ENCODE measurements around the gene ZHX3. TPM values are rescaled to one million over a fixed set of nuclear protein-coding genes. Genes with fewer than 3 reads are reported as not detected.
A peak's percentile ranks its signal among the peaks of the same experiment; 100 is the strongest.

Gene ZHX3
- total RNA-seq, 1 donor, result 36.6 TPM

DNA sequence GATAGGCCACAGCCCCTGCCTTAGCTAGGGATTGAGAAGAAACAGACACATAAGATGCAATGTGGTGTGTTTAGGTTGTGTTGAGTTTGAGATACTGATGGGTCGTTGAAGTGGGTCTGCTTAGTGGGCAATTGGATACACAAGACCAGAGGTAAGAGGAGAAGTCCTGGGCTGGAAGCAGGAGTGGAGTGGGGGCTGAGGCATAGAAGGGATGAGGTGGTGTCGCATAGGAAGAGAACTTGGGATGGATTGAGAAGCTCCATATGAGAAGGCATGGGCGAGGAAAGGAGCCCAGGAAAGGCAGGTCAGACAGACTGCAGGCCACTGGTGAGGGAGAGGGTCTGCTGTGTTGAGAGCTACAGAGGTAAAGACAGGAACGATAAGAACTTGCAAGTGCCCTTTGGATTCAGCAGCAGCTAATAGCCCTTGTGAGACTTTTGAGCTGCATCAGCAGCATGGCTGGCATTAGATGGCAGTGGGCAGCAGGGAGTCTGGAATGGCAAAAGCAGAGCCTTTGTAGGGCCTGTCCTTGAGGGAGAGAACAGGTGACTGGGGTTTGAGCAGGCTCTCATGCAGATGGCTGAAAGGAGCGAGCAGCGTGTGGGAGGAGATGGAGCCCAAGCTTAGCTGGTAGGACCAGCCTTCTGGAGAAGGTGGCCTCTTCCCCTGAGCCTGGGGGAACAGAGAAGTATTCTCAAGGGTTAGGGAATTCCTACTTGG lies 147.0 kb downstream of the ZHX3 start:
- peak; percentile 39 for DNase-seq (ENCODE audit: insufficient read length, low spot score, missing footprints)
- H3K27me3 ChIP-seq (ENCODE audit: insufficient read depth, low read length), result no peaks in the 10 kb centered on the region
- peaks cover 9% of the 10 kb centered on the region for H4K20me1 ChIP-seq (ENCODE audit: insufficient read depth, low read length)
- peaks cover 78% of the 10 kb centered on the region for H3K36me3 ChIP-seq (ENCODE audit: insufficient read depth, low read length)
- H3K4me2 ChIP-seq (ENCODE audit: insufficient read depth, low read length), result no peak overlapping the region
- TF ChIP-seq, protein P1, sequence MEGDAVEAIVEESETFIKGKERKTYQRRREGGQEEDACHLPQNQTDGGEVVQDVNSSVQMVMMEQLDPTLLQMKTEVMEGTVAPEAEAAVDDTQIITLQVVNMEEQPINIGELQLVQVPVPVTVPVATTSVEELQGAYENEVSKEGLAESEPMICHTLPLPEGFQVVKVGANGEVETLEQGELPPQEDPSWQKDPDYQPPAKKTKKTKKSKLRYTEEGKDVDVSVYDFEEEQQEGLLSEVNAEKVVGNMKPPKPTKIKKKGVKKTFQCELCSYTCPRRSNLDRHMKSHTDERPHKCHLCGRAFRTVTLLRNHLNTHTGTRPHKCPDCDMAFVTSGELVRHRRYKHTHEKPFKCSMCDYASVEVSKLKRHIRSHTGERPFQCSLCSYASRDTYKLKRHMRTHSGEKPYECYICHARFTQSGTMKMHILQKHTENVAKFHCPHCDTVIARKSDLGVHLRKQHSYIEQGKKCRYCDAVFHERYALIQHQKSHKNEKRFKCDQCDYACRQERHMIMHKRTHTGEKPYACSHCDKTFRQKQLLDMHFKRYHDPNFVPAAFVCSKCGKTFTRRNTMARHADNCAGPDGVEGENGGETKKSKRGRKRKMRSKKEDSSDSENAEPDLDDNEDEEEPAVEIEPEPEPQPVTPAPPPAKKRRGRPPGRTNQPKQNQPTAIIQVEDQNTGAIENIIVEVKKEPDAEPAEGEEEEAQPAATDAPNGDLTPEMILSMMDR (IDR thresholded peaks at IDR 0.05; ENCODE audit: extremely low read depth, low read depth, low read length), result no peak
- no peak overlapping the region for H3K4me3 ChIP-seq (ENCODE audit: insufficient read depth, low read length)
- peaks cover 4% of the 10 kb centered on the region for H3K79me2 ChIP-seq (ENCODE audit: insufficient read depth, low read length)
- no peak overlapping the region for H3K27ac ChIP-seq (ENCODE audit: low read depth, low read length)
- no peak overlapping the region for H2AFZ ChIP-seq (ENCODE audit: low read length)
- H3K9me3 ChIP-seq (ENCODE audit: low read depth, low read length), result no peaks in the 10 kb centered on the region
- H3K4me1 ChIP-seq (ENCODE audit: insufficient read depth, low read length), result no peaks in the 10 kb centered on the region

DNA sequence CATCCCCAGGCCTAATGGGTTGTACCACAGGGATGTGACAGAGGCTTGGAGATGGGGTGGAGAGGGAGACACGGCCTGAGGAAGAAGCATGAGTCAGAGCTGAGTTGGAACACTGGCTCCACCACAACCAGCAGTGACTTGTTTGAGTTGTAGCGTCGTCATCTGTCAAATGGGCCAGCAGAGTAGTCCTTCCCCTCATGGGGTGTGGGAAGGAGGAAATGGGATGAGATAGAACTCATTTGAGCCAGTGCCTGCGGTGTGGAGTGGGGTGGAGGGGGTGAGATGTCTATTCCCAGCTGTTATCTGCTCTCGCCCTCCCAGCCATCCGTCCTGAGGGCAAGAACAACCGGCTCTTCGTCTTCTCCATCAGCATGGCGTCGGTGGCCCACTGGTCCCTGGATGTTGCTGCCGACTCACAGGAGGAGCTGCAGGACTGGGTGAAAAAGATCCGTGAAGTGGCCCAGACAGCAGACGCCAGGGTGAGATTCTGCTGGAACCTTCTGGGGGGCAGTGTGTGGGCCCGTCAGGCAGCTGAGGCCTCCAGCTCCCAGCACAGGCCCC lies 147.7 kb downstream of the ZHX3 start:
- H2AFZ ChIP-seq (ENCODE audit: low read length), result no peak overlapping the region
- H3K4me1 ChIP-seq (ENCODE audit: insufficient read depth, low read length), result no peaks in the 10 kb centered on the region
- H3K27me3 ChIP-seq (ENCODE audit: insufficient read depth, low read length), result no peaks in the 10 kb centered on the region
- H3K27ac ChIP-seq (ENCODE audit: low read depth, low read length), result no peak overlapping the region
- no peak overlapping the region for H3K4me2 ChIP-seq (ENCODE audit: insufficient read depth, low read length)
- TF ChIP-seq, protein P1 (IDR thresholded peaks at IDR 0.05; ENCODE audit: extremely low read depth, low read depth, low read length), result no peak
- H3K79me2 ChIP-seq (ENCODE audit: insufficient read depth, low read length), result peaks cover 4% of the 10 kb centered on the region
- H3K36me3 ChIP-seq (ENCODE audit: insufficient read depth, low read length), result peaks cover 82% of the 10 kb centered on the region
- peaks cover 9% of the 10 kb centered on the region for H4K20me1 ChIP-seq (ENCODE audit: insufficient read depth, low read length)
- H3K9me3 ChIP-seq (ENCODE audit: low read depth, low read length), result no peaks in the 10 kb centered on the region
- H3K4me3 ChIP-seq (ENCODE audit: insufficient read depth, low read length), result no peak overlapping the region
- peak; percentile 97 for DNase-seq (ENCODE audit: insufficient read length, low spot score, missing footprints)

DNA sequence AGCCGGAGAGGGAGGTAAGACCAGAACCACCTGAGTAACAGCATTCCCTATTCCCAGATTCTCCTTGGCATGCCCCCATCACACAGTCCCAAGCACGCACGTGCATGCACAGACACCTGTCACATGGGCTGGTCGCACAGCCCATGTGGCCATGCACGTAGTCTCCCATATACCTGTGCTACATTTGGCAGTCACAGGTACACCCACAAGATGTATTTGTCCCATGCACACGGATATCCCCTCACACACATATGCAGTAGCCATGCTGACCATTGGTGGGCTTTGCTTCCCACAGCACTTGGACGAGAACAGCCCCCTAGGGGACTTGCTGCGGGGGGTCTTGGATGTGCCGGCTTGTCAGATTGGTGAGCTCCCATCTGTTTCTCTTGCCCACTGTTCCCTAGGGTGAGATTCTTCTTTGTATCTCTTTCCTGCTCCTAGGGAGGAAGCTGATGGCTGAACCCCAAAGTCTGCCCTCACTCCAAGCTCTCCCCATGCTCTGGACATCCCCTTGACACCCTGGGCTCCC lies 148.3 kb downstream of the ZHX3 start:
- peaks cover 82% of the 10 kb centered on the region for H3K36me3 ChIP-seq (ENCODE audit: insufficient read depth, low read length)
- H4K20me1 ChIP-seq (ENCODE audit: insufficient read depth, low read length), result peaks cover 9% of the 10 kb centered on the region
- no peak overlapping the region for H3K4me2 ChIP-seq (ENCODE audit: insufficient read depth, low read length)
- no peaks in the 10 kb centered on the region for H3K27me3 ChIP-seq (ENCODE audit: insufficient read depth, low read length)
- H3K4me3 ChIP-seq (ENCODE audit: insufficient read depth, low read length), result no peak overlapping the region
- H3K9me3 ChIP-seq (ENCODE audit: low read depth, low read length), result no peaks in the 10 kb centered on the region
- H3K27ac ChIP-seq (ENCODE audit: low read depth, low read length), result no peak overlapping the region
- peak; percentile 55 for DNase-seq (ENCODE audit: insufficient read length, low spot score, missing footprints)
- H2AFZ ChIP-seq (ENCODE audit: low read length), result no peak overlapping the region
- peaks cover 4% of the 10 kb centered on the region for H3K79me2 ChIP-seq (ENCODE audit: insufficient read depth, low read length)
- TF ChIP-seq, protein P1 (IDR thresholded peaks at IDR 0.05; ENCODE audit: extremely low read depth, low read depth, low read length), result no peak
- H3K4me1 ChIP-seq (ENCODE audit: insufficient read depth, low read length), result no peaks in the 10 kb centered on the region
